ENCODE data around the gene TNFRSF1A. TPM values are rescaled to one million over a fixed set of nuclear protein-coding genes. Genes with fewer than 3 reads are reported as not detected.

Gene TNFRSF1A
- total and polyA plus RNA-seq, 2 of the 13 experiments (the other 11 are each of a cell fraction or from before 2014, with no cell fraction given) = 41.5 to 61.2 TPM

DNA sequence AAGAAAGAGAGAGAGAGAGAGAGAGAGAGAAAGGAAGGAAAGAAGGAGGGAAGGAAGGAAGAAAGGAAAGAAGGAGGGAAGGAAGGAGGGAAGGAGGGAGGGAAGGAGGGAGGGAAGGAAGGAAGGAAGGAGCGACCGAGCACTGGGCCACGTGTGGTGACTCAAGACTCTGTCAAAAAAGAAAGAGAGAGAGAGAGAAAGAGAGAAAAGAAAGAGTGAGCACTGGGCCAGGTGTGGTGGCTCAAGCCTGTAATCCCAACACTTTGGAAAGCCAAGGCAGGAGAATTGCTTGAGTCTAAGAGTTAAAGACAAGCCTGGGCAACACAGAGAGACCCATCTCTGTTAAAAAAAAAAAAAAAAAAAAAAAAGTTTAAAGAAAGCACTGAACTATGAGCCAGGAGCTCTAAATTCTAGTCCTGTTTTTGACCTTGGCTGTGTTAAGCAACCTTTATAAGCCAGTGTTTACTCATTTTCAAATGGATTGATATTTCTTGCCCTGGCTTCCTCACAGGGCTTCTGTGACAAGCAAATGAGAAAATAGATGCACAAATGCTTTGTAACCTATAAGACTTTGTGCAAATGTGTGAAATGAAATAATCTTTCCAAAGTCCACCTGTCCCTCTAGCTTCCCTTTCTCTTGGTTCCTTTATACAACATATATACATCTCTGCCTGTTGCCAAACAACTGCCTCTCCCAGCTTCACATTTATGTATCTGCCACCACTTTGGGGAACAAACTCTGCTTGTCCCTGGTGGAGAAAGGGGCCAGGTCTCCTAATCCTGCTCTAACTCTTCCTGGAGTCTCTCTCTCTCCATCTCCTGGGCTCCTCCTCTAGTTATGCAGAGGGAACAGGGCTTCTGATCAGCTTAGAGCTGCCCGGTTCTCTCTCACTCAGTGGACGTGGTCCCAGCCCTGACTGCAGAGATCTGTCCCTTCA, 47.5 kb downstream of the TNFRSF1A start (continued):
- no peak for TF ChIP-seq ZNF317 (CRISPR knock-in tag; IDR thresholded peaks at IDR 0.05)
- 0 out of 2 replicates have a peak, but pooled peaks have one; percentile 36 for TF ChIP-seq RCOR2 (CRISPR knock-in tag; IDR thresholded peaks at IDR 0.05)
- no peak for TF ChIP-seq HOXA7 (CRISPR knock-in tag; IDR thresholded peaks at IDR 0.05)
- TF ChIP-seq LBX2 (CRISPR knock-in tag; IDR thresholded peaks at IDR 0.05; ENCODE audit: borderline replicate concordance) = no peak
- peak; percentile 59 for TF ChIP-seq PCBP2 (optimal IDR thresholded peaks at IDR 0.05; ENCODE audit: low read depth, low read length, poor library complexity, severe bottlenecking)
- TF ChIP-seq, protein P1, sequence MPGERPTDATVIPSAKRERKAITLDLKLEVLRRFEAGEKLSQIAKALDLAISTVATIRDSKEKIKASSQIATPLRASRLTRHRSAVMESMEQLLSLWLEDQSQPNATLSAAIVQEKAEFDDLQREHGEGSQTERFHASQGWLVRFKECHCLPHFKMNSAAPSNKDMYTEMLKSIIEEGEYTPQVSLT (CRISPR knock-in tag; IDR thresholded peaks at IDR 0.05; ENCODE audit: borderline replicate concordance, low read depth) = no peak
- peak in 1 of 2 experiments; percentile 33; a peak in 1 of 4 replicates for TF ChIP-seq NR2F1 (CRISPR knock-in tag; IDR thresholded peaks at IDR 0.05)
- no peak for TF ChIP-seq ZBTB20 (CRISPR knock-in tag; IDR thresholded peaks at IDR 0.05; ENCODE audit: borderline replicate concordance, low read depth)
- no peak for TF ChIP-seq ZSCAN21 (CRISPR knock-in tag; IDR thresholded peaks at IDR 0.05; ENCODE audit: borderline replicate concordance)
- TF ChIP-seq ZFP90 (CRISPR knock-in tag; IDR thresholded peaks at IDR 0.05; ENCODE audit: borderline replicate concordance) = 0 out of 2 replicates have a peak, but pooled peaks have one; percentile 21
- no peak for TF ChIP-seq ZSCAN29 (CRISPR knock-in tag; conservative IDR thresholded peaks at IDR 0.05)
- no peak for TF ChIP-seq SALL2 (CRISPR knock-in tag; IDR thresholded peaks at IDR 0.05)
- TF ChIP-seq, protein P2, sequence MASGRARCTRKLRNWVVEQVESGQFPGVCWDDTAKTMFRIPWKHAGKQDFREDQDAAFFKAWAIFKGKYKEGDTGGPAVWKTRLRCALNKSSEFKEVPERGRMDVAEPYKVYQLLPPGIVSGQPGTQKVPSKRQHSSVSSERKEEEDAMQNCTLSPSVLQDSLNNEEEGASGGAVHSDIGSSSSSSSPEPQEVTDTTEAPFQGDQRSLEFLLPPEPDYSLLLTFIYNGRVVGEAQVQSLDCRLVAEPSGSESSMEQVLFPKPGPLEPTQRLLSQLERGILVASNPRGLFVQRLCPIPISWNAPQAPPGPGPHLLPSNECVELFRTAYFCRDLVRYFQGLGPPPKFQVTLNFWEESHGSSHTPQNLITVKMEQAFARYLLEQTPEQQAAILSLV (CRISPR knock-in tag; IDR thresholded peaks at IDR 0.05; ENCODE audit: borderline replicate concordance) = no peak
- TF ChIP-seq CBX2 (IDR thresholded peaks at IDR 0.05; ENCODE audit: low read depth, low read length) = no peak
- no peak for TF ChIP-seq CBX2 (CRISPR knock-in tag; IDR thresholded peaks at IDR 0.05; ENCODE audit: low read depth)
- TF ChIP-seq, protein P3, sequence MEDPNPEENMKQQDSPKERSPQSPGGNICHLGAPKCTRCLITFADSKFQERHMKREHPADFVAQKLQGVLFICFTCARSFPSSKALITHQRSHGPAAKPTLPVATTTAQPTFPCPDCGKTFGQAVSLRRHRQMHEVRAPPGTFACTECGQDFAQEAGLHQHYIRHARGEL (CRISPR knock-in tag; IDR thresholded peaks at IDR 0.05) = no peak
- no peak for TF ChIP-seq TFDP1 (CRISPR knock-in tag; IDR thresholded peaks at IDR 0.05; ENCODE audit: borderline replicate concordance)
- no peak for TF ChIP-seq SMAD3 (CRISPR knock-in tag; IDR thresholded peaks at IDR 0.05)
- TF ChIP-seq PHF21A (CRISPR knock-in tag; IDR thresholded peaks at IDR 0.05) = peak; percentile 71
- peak; percentile 41 for TF ChIP-seq HDAC1 (CRISPR knock-in tag; IDR thresholded peaks at IDR 0.05)
- TF ChIP-seq DNMT3B (CRISPR knock-in tag; conservative IDR thresholded peaks at IDR 0.05) = no peak
- TF ChIP-seq ZNF567 (CRISPR knock-in tag; IDR thresholded peaks at IDR 0.05; ENCODE audit: borderline replicate concordance) = no peak
- no peak for TF ChIP-seq ZNF431 (CRISPR knock-in tag; IDR thresholded peaks at IDR 0.05; ENCODE audit: borderline replicate concordance, low read depth)
- TF ChIP-seq ZNF121 (CRISPR knock-in tag; IDR thresholded peaks at IDR 0.05) = peak; percentile 98
- no peak for TF ChIP-seq GATA4 (IDR thresholded peaks at IDR 0.05; ENCODE audit: borderline replicate concordance, low read depth)
